HG03571 (cell line): ENCODE results near the gene PRR20E.
"Not testable (repeated sequence)": the region's sequence is repeated elsewhere in the genome, so short reads cannot be mapped to it uniquely, and the experiment has no call there.

Experiments used
- ATAC-seq: cut with Tn5 transposase; IDR thresholded peaks from one replicate; pipeline ENCODE4 v1.9.1; 2021; ENCODE audit not compliant: unreplicated experiment

The PRR20E gene

GRCh38 chr13:57166897-57167296, at the start of gene PRR20E:
Gene PRR20E (plus strand): TSS chr13:57167197. CDS start chr13:57167584, 387 bp downstream.
- ATAC-seq = not testable (repeated sequence)

- ATAC-seq = no peak
Measured at GRCh38 chr13:57123681-57124080, 43.3 kb upstream of the PRR20E start.

- ATAC-seq = no peak
Measured at GRCh38 chr13:57128909-57129308, 38.1 kb upstream of the PRR20E start.

- no peak for ATAC-seq
Measured at GRCh38 chr13:57136093-57136492, 30.9 kb upstream of the PRR20E start.

- no peak for ATAC-seq
Measured at GRCh38 chr13:57137585-57137984, 29.4 kb upstream of the PRR20E start.

GRCh38 chr13:57138988-57139387, 28.0 kb upstream of the PRR20E start:
- no peak for ATAC-seq

- not testable (repeated sequence) for ATAC-seq
Measured at GRCh38 chr13:57139781-57140180, 27.2 kb upstream of the PRR20E start.

- ATAC-seq = not testable (repeated sequence)
Measured at GRCh38 chr13:57140235-57140968, 26.6 kb upstream of the PRR20E start, which contains the start of gene PRR20A. Gene PRR20A (plus strand): TSS chr13:57140918. CDS start chr13:57141305, 387 bp downstream.

- not testable (repeated sequence) for ATAC-seq
Measured at GRCh38 chr13:57147188-57147587, 19.8 kb upstream of the PRR20E start, which contains the start of gene PRR20B. Gene PRR20B (plus strand): TSS chr13:57147488. CDS start chr13:57147875, 387 bp downstream.

GRCh38 chr13:57148106-57148505, 18.9 kb upstream of the PRR20E start:
- not testable (repeated sequence) for ATAC-seq

GRCh38 chr13:57153761-57154160, 13.2 kb upstream of the PRR20E start, which contains the start of gene PRR20C:
Gene PRR20C (plus strand): TSS chr13:57154061. CDS start chr13:57154448, 387 bp downstream.
- not testable (repeated sequence) for ATAC-seq

GRCh38 chr13:57160332-57160731, 6.7 kb upstream of the PRR20E start, which contains the start of gene PRR20D:
Gene PRR20D (plus strand): TSS chr13:57160632. CDS start chr13:57161019, 387 bp downstream.
- ATAC-seq = not testable (repeated sequence)

- no peak for ATAC-seq
Measured at GRCh38 chr13:57191667-57192066, 24.7 kb downstream of the PRR20E start.

- no peak for ATAC-seq
Measured at GRCh38 chr13:57212989-57213388, 46.0 kb downstream of the PRR20E start.
